Amniotic epithelial cell (primary cell): Measurements from ENCODE around the gene MYO1E.
A peak's percentile ranks its signal among the peaks of the same experiment; 100 is the strongest.

ENCODE experiments used
- DNase-seq: peaks from one replicate; pipeline ENCODE4 v3.0.0-alpha.2; 2010; ENCODE audit warnings: low read depth

Gene MYO1E

DNA sequence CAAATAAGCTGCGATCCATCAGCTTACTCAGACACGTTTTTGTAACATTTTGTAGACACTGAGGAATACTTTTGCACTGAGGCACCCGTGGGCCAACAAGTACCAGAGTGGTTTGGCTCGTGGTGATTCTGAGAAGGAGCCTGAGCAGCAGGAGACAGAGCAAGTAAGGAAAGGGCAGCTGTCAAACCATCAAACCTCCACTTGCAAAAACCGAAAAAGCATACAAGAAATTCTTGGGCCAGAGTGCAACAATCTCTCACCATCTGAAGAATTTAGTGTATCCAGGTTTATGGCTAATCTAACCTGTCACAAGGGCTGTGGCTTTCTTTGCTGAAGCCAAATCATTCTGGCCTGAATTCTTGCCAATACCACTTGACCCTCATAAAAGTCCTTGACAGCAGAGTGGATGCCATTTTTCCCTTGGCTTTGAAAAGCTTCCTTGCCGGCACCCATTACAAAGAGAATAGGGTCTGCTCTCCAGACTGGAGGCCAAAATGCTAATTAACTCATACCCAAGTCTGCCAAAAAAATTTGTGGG is 56.7 kb downstream of the MYO1E start:
- DNase-seq = peak; percentile 69

- DNase-seq = peak; percentile 58
Measured at GRCh38 chr15:59313641-59314332, 58.9 kb downstream of the MYO1E start.

DNA sequence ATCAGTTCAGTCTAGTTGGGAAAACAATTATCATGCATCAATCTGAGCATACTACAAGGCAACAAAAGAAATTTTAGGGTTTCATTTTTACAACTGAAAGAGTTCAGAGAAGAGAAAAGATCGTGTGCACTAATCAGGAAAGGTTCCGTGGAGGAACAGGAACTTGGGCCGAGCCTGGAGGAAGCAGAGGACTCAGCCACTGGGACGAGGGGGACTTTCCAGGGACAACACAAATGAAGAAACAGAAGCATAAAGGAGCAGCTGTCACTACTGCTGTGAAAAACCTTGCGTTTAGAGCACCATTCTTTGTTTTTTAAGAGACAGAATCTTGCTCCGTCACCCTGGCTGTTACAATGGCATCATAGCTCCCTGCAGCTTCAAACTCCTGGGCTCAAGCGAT is 60.5 kb downstream of the MYO1E start:
- DNase-seq = no peak

DNA sequence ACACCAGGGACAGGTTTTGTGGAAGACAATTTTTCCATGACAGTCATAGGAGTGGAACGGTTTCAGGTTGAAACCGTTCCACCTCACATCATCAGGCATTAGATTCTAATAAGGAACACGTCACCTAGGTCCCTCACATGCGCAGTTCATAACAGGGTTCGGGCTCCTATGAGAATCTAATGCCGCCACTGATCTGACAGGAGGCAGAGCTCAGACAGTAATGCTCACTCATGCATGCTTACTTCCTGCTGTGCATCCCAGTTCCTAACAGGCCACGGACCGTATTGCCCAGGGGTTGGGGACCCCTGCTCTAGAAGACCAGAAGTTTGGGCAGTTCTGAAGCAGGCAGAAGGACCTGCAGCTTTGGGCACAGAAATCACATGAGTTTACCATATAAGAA is 61.5 kb downstream of the MYO1E start:
- DNase-seq = no peak

GRCh38 chr15:59309405-59309804 is 63.3 kb downstream of the MYO1E start:
- no peak for DNase-seq

DNA sequence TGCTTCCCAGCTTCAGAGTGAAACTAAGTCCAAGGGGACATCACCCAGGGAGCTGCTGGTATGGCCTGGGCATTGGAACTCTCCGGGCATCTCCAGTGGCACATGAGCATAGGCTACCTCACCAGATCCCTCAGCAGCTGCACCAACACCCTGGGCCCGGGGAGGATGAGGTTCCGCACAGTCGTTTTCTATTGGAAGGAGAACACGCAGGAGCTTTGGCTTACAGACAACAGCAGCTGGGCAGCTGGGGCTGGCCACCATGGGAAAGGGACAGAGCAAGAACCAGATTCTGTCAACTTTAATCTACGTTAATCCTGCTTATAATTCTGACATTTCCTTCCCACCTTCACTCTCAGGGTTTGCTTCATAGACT is 65.5 kb downstream of the MYO1E start:
- no peak for DNase-seq

GRCh38 chr15:59306520-59307164 is 66.0 kb downstream of the MYO1E start:
- peak; percentile 84 for DNase-seq

- DNase-seq = no peak
Measured at GRCh38 chr15:59304807-59305206, 67.9 kb downstream of the MYO1E start.

- DNase-seq = peak; percentile 72
Measured at GRCh38 chr15:59304034-59304795, 68.5 kb downstream of the MYO1E start.

DNA sequence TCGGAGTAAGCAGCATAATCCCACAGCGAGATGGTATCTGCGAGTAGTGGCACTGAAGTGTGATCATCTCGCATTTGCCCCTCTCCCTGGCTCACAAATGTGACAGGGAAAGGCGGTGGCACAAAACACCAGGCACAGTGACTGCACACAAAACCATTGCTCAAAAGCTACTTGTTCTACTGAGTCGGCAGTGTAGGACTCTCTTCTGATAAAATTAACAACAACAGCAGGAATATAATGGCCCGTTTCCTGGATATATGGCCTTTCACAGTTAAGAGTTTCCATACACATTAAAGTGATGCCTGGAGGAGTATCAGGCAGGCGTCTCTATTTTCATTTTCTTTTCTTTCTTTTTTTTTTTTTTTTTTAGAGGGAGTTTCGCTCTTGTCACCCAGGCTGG is 69.0 kb downstream of the MYO1E start:
- DNase-seq = no peak

DNA sequence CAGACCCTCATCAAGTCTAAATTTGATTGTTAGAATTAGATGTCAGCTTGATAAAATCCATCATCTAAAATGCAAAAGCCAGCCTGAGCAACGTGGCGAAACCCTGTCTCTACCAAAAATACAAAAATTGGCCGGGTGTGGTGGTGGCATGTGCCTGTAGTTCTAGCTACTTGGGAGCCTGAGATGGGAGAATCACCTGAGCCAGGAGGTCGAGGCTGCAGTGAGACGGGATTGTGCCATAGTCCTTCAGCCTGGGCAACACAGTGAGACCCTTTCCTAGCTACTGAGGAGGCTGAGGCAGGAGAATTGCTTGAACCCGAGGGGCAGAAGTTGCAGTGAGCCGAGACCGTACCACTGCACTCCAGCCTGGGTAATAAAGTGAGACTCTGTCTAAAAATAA is 69.5 kb downstream of the MYO1E start:
- DNase-seq = no peak

- no peak for DNase-seq
Measured at GRCh38 chr15:59301527-59301926, 71.1 kb downstream of the MYO1E start.

- no peak for DNase-seq
Measured at GRCh38 chr15:59300618-59301139, 72.0 kb downstream of the MYO1E start.

- DNase-seq = peak; percentile 99
Measured at GRCh38 chr15:59299929-59300617, 72.6 kb downstream of the MYO1E start.

- no peak for DNase-seq
Measured at GRCh38 chr15:59298854-59299250, 73.8 kb downstream of the MYO1E start.

DNA sequence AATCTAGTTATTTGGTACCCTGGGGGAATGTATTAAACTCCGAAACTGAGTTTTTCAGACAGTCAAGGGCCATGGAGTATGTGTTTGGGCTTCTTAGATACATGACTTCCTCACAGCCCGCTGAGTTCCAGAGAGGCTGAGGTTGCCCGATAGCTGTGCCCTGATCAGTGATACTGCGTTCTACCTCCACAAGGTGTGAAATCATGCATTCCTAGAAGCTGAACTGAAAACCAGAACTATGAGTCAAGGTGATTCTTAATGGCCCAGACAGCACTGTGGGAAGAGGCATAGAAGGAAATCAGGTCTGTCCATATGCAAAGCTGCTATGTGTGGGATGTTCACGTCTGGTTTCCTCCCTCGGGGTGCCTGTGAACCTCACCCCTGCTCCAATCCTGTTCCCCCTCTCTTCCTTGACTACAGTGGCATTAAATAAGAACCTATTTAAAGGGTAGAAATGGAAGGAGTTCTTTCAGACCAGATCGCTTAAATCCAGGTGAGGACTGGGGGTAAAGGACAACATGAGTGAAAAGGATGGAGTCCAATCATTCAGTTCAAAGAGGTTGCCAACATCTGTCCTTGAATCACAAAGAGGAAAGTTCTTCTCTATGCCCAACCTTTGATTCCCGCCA is 74.3 kb downstream of the MYO1E start:
- DNase-seq = peak; percentile 77

DNA sequence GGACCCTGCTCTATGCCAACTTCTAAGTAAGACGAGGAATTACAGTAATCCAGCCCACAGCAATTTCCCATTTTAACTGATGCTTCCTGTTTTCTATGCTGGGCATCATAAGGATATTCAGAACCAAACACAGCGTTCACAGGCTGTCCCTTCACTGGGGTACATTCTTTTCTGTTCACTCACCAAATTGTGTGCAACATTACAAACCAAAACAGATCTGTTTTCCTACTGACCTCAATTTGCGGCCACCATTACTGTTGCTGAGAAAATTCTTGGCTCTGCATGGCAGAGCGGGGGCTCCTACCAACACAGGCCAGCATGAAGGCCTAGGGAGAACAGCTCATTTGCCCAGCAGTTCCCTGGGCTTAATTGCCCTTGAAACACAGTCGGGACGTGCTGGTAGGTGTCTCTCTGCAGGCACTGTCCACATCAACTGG is 76.5 kb downstream of the MYO1E start:
- DNase-seq = peak; percentile 97

DNA sequence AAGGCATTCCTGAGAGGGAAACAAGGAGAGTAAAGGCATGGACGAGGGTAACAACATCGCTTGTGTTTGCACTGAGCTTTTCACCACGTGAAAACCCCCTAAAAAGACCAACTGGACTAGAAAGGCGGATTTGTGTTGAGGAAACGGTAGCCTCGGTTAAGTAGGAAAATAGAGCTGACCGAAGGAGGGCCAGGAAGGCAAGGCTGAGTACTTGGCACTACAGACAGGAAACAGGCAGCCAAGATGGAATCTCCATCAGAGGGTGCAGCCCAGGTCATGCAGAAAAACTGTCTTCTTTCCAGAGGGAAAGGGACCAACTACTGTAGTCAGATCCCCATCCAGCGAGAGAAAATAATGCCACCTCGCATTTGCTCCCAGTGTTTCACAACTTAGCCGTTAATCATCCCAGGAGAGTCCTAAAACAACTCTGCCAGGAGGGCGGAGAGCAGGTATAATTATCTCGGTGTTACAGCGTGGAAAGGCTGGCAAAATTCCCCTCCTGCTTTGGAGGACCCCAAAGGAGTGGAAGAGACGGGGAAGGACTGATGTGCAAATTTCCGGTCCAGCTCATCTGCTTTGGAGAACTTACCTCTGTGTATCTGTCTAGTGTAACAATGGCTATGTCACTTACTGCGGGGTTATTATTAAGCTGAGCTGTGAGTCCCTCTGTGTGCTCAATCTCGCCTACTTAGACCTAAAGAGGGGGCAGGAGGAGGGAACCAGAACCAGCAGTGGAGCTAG is 77.2 kb downstream of the MYO1E start:
- DNase-seq = no peak

DNA sequence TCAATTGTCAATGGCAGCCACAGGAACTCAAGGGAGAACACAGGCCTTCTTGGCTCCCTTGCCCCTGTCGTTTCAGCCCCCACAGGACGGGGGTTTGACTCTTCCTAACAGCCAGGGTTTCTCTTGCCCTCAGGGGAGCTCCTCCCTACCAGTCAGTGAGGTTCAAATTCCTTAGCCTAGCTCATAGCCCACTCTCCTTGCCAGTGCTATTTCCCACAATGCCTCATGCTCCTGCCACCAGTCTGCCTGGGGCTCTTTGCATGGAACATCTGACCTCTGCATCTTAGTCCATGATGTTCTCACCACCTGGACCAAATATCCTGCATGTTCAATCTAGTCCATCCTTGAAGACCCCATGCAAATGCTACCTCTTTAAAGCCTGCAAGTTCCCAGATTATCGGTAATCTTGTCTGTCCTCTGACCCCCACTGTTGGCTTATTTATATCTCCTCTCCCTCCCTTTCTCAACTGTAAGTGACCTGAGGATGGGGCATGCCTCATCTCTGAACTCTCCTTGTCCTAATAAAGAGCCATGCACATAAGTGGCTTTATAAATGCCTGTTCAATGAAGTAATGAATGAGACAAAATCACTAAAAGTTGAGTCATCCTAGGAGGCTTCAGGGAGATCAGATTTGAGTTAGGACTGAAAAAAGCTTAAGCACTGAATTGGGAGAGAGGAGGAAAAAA is 78.0 kb downstream of the MYO1E start:
- peak; percentile 87 for DNase-seq

DNA sequence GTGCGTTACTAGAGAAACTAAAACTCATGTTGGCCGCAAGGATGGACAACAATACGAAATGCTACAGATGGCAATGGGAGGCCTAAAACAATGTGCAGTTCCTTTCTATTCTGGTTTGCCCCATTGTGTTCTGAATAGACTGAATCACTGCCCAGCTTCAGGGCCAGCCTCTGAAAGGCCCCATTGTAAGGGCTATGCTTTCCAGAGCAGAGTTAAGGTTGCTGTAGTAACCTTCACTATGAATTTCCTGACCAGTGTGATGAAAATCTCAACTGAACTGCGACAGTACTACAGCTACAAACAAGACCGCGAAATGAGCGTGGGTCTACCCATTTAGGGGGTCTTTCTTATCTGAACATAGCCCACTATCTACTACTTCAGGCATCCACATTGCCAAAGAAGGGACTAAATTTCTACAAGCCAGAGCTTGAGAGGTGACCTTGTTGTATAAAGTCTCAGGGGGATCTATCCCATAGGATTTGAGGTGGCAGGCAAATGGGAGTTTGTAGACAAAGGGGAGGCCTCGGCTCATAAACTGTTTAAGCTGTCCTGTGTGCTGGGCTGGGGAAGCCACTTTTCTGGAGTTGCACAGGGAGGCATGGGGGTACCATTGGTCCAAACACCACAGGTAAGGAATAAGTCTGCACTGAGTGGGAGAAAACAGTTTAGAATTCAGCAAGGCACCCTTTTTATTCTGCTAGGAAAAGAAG is 80.1 kb downstream of the MYO1E start:
- DNase-seq = peak; percentile 44
